ENCODE data around the gene AGBL5. TPM values are rescaled to one million over a fixed set of nuclear protein-coding genes. Genes with fewer than 3 reads are reported as not detected.

AGBL5 gene
- total RNA-seq, 1 experiment from 2014 or later, result 55.4 TPM

- Histone ChIP-seq H2AFZ (ENCODE audit: low read length) (no peak overlapping the region), H3K14ac (ENCODE audit: insufficient read depth, low read length) (no peak overlapping the region), H3K4ac (ENCODE audit: low read depth, low read length) (no peak overlapping the region), H3K9ac (ENCODE audit: extremely low read depth, insufficient read length, low read length) (no peak overlapping the region), H3T11ph (ENCODE audit: low read length) (no peak overlapping the region), H3K79me1 (ENCODE audit: insufficient read depth, low read depth, low read length, poor library complexity, severe bottlenecking) (no peaks in the 10 kb centered on the region), H3K79me2 (ENCODE audit: insufficient read depth, low read length) (no peaks in the 10 kb centered on the region), H3K4me2 (ENCODE audit: insufficient read depth, insufficient read length, low read length) (no peak overlapping the region), H2AK5ac (ENCODE audit: insufficient read length, low read length) (no peak overlapping the region), H4K8ac (replicated peaks; ENCODE audit: insufficient read length, low read depth, low read length) (no peak overlapping the region), H2BK5ac (ENCODE audit: insufficient read length, low read length) (no peak overlapping the region), H3K9me3 (ENCODE audit: control insufficient read depth, low read depth, low read length) (no peaks in the 10 kb centered on the region), H3K18ac (ENCODE audit: insufficient read length, low read depth, low read length) (no peak overlapping the region), H2BK15ac (ENCODE audit: low read depth, low read length) (no peak overlapping the region), H3K27ac (ENCODE audit: insufficient read length, low read depth, low read length) (no peak overlapping the region), H2BK12ac (ENCODE audit: insufficient read length, low read depth, low read length) (no peak overlapping the region), H4K20me1 (ENCODE audit: control insufficient read depth, insufficient read depth, insufficient read length) (no peaks in the 10 kb centered on the region), H3K23ac (ENCODE audit: insufficient read length, low read depth, low read length) (no peak overlapping the region), H3K4me1 (ENCODE audit: insufficient read depth, low read length) (no peaks in the 10 kb centered on the region), H2BK20ac (ENCODE audit: low read depth, low read length, poor library complexity, severe bottlenecking) (no peak overlapping the region), H4K5ac (ENCODE audit: insufficient read length, low read depth, low read length) (no peak overlapping the region), H4K91ac (ENCODE audit: insufficient read length, low read depth, low read length) (no peak overlapping the region), H3K56ac (ENCODE audit: insufficient read length, low read depth, low read length) (no peak overlapping the region), H3K23me2 (ENCODE audit: insufficient read length, low read depth, low read length, poor library complexity, severe bottlenecking) (no peaks in the 10 kb centered on the region), H2BK120ac (ENCODE audit: low read depth, low read length, poor library complexity, severe bottlenecking) (no peak overlapping the region), H3K27me3 (ENCODE audit: insufficient read depth, low read length) (no peaks in the 10 kb centered on the region; the same call in 1 of the 2 replicates)
- Mint-ChIP-seq H3K36me3 (ENCODE audit: insufficient read depth in 1 of 3, low read depth in 3 of 3) (peaks cover 1 to 9% (median 1%) of the 10 kb centered on the region in 3 experiments; a peak in 6 of 7 replicates), H3K4me1 (peaks cover 5 to 16% of the 10 kb centered on the region in 2 experiments), H3K4me3 (no peak overlapping the region), H3K27ac (peak overlapping the region in 2 of 3 experiments; percentile 16 to 40; a peak in 4 of 7 replicates), H3K9me3 (no peaks in the 10 kb centered on the region; a peak in 1 of 5 replicates), H3K27me3 (ENCODE audit: low read depth) (no peaks in the 10 kb centered on the region; the same call in 1 of the 2 replicates)
- no peak for DNase-seq
- no peak for TF ChIP-seq CTCF (conservative IDR thresholded peaks at IDR 0.05)
- no CpG with 5 or more reads among the region's 7 CpGs for WGBS (ENCODE audit: extremely low coverage, insufficient read length, low lambda C conversion rate)
These were observed 27.7 kb upstream of the AGBL5 start for GRCh38 chr2:27023740-27024139.
